NCI-H524 treated with DMSO at 0.1 percent for 48 hours (cell line): Measurements from ENCODE around the gene GJD4.

Experiments
- DNase-seq: peaks from one replicate; lab custom pipeline; 2025; lab: John Stamatoyannopoulos, UW

GJD4 gene

GRCh38 chr10:35657621-35658020, 52.5 kb downstream of the GJD4 start:
- DNase-seq = no peak
